ENCODE measurements around the gene ITPK1.

DNA sequence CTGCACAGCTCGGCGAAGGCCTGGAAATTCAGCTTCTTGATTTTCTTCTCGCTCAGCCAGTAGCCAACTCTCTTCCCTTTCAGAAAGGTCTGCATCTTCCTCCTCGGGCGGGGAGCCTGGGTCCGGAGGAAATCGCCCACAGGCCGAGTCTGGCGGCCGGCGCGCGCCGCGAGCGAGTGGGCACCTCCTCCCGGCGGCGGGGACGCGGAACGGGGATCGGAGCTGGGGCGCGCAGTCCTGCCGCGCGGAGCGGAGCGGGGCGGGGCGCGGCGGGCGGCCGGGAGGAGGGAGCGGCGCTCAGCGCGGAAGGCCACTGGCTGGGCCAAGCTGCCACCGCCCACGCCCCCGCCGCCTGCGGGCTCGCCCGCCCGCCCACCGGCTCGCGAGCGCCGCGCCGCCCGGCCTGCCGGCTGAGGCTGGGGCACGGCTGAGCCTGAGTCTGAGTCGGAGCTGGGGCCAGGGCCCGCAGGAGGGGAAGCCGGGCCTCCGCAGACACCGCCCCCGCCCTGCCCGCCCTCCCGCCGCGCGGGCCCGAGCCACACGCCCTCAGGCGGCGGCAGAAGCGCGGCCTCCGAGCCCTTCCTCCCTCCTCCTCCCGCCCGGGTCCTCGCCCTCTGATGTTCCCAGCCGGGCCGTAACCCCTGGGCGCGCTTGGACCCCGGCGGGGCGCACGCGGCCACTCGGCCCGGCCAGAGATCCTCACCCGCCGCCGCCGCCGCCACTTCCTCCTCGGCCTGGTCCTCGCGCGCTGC lies 480 bp downstream of the ITPK1 start:
- TF ChIP-seq POLR2AphosphoS5 (IDR thresholded peaks at IDR 0.05; ENCODE audit: low read depth, low read length), result no peak
- no peak for TF ChIP-seq POLR2A (IDR thresholded peaks at IDR 0.05; ENCODE audit: low read depth, low read length)
